Measurements from ENCODE around the gene GLRA1.
"Not testable (repeated sequence)": the region's sequence is repeated elsewhere in the genome, so short reads cannot be mapped to it uniquely, and the experiment has no call there.

Gene GLRA1

DNA sequence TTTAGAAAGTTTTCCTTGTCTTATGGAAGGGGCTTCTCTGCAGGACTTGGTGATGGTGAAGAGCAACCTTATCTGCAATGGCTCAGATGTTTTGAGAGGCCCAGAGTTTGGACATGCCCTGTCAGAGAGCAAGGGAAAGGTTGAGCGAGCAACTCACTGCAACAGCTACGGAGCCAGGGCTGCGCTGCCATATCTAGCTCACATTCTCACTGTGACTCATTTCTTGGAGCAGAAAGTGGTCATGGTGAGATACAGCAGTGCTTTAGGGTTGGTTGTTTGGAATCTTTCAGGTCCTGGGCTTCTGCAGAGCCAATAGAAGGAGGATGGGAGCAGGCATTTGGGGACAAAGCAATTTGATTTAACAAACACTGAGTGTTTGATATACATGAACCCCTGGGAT lies 12.3 kb downstream of the GLRA1 start:
- no peak for DNase-seq

DNA sequence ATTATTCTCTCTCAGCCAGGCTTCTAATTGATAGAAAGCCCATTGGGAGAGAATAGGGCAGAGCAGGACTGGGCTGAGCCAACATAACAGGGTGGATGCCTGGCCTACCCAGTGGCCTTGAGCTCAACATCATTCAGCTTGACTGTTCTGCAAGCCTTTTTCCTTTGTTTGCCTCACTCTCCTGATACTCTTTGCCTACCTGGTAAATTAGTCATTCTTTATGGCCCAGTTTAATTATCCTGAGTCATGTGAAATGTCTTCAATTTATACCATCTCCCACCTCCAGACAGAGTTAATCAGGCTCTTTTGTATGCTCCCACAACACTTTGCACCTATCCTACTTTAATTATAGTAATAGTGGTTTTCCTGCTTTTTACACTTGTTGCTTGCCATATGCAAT lies 13.6 kb downstream of the GLRA1 start:
- DNase-seq = no peak

DNA sequence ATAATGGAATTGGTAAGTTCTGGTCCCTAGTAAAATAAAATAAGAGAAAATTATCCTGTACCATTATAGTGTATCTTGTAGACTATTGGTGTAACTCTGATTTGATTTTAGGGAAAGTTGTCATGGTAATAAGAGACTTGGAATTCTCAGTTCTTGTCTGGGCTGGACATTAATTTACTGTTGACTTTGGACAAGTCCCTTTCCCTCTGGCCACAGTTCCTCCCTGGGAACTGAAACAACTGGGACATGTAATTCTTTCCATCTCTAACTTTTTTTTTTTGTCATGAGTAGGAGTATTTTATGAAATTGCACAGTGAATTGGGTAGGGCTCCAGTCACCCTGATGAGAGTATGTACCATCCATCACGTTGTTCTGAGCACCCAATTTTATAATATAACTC lies 15.0 kb downstream of the GLRA1 start:
- no peak for DNase-seq

DNA sequence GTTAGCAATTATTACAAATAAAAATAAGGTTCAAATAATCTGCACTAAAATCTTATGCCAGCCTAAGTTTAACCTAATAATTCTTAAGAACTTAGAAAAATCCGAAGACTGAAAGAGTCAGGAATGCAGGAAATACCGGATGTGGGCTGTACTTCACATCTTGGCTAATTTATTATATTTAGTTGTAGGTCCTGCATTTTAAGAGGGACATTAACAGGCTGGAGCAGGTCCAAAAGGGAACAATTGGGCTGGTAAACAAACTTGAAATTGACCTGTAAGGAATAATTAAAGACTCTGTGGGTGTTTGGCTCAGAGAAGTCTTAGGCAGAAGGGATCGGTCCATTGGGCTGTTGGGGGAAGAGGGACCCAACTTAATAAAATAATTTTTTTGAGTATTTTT lies 18.4 kb downstream of the GLRA1 start:
- no peak for DNase-seq

DNA sequence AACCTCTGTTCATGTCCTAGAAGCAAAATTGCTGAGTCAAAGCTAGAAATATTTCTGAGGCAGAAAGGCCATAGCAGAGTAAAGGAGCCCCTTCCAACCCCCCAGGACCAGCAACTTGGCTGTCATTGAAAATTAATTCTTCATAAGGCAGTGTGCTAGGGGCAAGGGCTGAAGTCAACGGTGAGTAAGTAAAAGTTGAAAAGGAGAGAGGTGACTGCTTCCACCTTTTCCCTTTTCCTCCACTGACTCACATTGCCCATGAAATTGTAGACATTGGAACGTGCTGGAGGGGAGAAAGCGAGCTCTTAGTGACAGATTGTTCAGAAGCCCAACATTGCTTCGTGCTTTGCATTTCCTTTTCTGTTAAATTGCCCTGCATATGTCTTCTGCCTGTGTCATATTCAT lies 19.1 kb downstream of the GLRA1 start:
- DNase-seq = no peak

DNA sequence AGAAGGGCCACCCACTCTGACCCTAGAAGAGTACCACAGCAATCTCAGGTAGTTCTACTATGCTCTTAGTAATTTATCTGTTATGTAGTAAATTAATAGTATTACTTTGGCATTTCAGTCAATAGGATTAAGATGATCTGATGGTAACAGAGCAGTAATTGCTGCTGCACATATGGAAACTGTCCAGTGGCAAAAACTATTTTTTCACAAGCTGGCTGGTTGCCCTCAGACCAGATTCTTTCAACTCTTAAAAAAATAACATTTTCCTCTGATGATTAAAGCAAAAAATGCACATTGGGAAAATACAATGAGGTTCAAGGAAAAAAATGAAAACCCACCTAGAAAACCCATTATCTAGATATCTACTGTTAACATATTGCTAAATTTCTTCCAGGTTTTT lies 19.7 kb downstream of the GLRA1 start:
- no peak for DNase-seq

DNA sequence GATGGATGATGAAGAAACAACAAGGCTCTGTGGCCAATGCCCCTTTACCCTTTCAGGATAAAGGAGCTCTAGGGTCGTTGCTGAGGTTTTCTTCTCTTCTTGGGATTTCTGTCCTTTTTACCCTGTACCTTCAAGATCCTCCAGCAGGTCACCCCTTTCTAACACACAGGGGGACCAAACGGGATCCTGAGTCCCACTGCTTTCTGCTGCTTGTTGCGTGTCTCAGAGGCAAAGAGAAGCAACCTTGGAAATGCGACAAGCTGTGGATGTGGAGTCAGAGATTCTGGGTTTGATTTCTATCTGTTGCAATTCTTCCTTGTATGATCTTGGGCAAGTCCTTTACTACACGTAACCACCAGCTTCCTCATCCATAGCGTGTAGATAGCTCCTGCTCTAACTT lies 20.5 kb downstream of the GLRA1 start:
- DNase-seq = no peak

DNA sequence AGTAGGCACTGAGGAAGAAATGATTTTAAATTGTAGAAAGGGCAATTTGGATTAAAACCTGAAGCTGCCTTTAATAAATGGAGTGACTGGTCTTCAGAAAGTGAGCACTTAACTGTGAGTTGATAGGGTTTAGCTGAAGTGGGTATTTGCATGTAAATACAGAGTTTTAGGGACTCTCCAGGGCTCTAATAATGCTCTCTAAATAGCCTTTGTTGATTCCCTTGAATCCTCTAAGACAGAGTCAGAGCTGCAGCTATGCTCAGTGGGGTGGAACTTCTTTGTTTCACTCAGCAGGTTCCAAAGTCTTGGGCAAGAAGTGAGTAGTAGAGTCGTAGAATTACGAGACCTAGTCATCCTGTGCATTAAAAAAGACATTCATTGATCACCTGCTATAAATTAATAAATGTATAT lies 21.4 kb downstream of the GLRA1 start:
- no peak for DNase-seq

DNA sequence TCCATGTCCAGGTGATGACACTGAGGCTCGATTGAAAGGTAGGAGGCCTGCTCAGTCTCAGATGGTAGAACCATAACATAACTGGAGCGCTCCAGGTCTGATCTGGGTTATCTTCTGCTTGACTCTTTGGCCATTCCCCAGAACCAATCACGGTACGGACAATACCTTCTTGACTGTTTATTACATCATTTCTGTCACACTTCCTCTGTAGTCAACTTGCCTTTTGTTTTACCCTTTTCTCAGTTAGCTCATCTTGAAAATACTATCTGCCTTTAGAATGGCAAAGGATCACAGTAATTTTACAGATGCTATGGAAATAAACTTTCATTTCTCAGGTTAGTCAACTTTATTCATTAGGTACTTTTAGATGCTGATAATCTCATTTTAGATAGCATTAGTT lies 22.4 kb downstream of the GLRA1 start:
- DNase-seq = no peak

DNA sequence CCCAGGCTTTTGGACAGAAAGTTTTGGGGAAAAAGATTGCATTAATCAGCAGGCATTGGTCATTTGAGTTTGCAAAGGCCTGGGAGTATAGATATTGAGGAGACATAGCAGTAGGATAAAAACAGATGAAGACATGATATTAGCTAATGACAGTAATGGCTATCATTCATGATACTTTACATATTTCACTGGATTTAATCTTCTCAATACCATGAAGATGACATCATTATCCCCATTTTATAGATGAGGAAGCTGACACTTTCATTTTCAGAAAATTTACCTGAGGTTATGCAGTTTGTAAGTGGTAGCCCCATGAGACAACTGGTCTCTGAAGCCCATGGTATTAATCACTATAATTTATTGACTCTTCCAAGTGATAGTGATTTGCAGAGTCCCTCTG lies 23.0 kb downstream of the GLRA1 start:
- DNase-seq = no peak

DNA sequence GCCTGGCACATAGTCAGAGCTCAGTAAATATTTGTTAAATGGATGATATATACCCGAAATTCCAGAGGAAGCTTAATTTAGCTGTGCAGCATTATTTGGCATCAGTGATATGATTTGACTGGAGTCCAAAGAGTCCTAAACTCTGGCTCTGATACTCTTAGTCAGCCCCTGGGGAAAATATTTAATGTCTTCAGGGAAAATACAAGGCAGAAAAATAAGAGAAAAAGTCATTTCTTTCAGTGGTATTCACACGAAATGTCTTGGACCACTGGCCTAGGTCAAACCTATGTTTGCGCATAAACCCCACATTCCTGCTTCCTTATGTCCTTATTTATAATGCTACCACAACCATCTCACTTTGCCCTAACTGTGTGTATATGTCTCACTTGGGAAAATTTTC lies 23.8 kb downstream of the GLRA1 start:
- DNase-seq = no peak

DNA sequence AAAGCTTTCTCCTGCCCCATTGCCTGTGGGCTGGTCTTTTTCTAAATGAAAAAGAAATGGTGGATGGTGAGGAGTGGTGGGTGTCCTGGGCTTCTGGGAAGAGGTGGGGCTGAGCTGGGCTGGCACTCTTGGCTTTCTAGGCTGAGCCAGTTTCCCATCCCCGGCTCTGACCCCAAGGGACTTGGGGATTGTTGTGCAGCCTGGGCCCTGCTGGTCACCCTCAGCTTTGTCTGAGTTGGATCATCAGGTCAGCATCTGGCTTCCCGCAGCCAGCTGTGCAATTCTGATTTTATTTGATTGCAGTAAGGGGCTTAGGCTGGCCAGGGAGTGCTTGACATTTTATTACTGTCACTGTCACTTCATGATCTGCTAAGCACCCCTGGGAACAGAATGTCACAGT lies 25.3 kb downstream of the GLRA1 start:
- DNase-seq = no peak

DNA sequence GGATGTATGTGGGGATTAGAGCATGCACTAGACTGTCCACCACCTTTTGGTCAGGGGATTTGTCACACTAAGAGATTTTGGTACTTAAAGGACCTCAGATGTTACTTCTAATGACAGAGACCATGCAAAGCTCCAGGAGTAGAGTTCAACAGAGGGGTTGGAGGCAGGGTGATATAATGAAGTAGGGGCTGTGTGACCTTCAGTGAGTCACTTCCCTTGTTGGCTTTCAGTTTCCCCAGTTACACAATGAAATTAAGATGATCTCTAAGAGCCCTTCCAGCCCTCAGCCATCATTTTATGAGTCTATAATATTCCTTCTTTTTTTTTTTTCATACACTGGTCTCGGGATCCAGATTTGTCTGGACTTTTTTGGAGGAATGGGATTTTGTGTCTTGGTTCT lies 26.8 kb downstream of the GLRA1 start:
- DNase-seq = no peak

DNA sequence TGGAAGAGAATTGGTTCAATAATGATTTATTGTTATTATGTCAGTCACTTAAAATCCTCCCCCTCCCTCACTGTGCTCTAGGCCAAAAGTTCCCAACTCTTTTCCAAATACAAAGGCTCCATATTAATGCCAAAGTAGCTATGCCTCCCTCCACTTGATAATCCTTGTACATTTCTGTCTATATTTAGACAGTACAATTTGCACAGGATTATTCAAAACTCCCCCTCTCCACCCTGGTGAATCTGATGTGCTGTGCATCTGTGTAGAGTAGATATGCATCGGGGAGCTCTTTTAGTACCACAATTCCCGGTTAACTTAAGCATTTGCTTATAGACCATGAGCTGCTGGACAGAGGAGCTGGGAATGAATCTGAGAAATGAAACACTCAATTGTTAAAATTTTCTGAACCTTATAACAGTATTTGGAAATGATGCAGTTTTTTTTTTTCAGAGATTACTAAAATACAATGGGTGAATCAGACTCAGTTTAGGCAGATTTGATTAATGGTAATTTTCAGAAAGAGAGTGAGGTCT lies 27.6 kb downstream of the GLRA1 start:
- no peak for DNase-seq

DNA sequence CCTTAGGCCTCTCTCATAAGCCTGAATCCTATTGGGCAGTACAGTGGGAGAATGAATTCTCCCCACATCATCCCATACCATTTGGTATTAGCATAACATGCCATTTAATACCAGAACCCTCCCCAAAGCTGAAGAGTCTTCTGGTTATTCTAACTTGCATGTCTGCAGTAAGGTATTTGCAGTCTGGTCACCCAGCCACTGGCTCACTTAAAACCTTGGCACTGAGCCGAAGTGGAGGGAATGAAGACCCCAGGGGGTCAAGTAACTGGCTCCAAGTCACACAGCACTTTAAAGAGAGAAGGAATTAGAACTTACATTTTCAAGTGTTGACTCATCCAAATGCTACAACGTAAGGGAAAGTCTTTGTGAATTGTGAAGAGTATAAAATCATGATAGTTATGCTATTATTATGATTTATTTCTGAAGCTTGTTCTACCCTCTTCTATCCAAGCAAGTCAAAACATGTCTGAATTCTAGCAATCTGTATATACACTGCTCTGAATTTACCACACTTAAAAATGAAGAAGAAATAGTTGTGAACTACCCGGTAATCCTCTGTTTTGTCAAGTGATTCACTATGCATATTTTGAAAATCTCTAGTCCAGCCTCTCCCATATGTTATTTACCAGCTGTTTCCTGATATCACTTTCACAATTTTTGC lies 28.5 kb downstream of the GLRA1 start:
- no peak for DNase-seq

DNA sequence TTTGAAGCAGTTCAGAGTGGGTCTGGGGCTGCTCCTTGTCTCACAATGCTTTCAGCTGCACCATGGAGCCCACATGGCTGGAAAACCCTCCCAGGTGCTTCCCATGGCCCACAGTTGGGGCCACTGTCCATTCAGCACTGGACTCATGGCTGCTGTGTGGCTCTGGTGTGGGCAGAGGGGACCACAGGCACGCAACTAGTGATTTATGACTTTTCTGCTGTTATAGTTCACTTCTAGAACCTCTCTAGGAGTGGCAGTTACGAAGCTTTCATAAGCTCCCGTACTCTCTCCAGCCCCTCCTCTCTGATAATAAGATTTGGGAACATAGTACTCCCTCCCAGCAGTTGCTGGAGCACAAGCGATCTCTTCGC lies 29.0 kb downstream of the GLRA1 start:
- DNase-seq = no peak

DNA sequence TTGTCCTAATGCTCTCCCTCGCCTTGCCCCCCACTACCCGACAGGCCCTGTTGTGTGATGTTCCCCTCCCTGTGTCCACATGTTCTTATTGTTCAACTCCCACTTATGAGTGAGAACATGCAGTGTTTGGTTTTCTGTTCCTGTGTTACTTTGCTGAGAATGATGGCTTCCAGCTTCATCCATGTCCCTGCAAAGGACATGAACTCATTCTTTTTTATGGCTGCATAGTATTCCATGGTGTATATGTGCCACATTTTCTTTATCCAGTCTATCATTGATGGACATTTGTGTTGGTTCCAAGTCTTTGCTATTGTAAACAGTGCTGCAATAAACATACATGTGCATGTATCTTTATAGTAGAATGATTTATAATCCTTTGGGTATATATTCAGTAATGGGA lies 31.2 kb downstream of the GLRA1 start:
- DNase-seq = not testable (repeated sequence)

DNA sequence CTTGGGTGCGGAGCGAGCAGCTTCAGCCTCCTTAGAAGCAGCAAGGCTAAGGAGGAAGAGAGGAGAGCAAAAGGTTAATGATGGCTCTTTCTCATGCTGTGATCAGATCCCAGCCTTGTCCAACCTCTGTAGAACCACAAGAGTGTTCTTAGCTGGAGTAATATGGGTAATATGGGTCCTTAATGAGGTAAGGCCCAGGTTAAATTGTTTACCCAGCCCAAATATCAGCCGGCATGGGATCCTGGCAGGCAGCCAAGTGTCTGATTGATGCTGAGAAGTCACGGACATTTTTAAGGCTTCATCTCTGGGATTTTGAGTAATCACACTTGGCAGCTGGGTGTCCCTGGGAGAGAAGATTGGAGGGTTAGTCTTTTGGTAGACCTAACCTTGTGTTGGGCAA lies 32.3 kb downstream of the GLRA1 start:
- no peak for DNase-seq

DNA sequence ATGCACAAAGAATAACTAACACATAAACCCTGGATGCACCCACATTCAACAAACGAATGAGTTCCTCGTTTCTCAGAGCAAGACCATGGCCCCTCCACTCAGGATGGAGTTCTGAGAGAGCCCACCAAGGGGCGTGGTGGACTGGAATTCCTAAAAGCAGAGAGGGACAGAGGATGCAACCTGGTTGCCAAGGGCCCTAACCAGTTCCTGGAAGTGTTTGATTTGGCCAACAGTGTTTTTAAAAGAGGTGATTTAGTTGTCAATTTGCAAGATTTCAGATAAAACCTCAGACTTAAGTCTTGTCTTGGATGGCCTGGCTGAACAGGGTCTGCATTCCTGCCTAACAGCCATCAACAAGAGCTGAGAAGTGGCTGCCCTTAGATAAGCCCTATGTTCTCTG lies 34.4 kb downstream of the GLRA1 start:
- no peak for DNase-seq

DNA sequence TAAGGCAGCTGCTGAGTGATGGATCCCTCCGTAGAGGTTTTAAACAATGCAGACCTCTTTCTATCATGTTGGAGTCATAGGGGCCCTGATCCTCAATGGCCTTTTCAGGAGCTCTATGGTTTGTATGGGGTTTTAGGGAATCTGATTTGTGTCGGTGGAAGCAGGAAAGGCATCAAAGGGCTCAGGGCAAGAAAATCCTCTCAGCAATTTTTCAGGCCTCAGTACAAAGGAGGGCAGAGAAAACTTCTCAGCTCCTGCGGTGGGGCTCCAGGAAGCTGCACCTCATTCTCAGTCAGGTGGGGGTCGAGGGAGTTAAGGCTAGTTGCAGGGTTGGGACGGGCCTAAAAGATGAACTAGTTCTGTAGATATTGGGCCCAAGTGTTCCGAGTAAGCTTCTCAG lies 35.0 kb downstream of the GLRA1 start:
- DNase-seq = no peak

DNA sequence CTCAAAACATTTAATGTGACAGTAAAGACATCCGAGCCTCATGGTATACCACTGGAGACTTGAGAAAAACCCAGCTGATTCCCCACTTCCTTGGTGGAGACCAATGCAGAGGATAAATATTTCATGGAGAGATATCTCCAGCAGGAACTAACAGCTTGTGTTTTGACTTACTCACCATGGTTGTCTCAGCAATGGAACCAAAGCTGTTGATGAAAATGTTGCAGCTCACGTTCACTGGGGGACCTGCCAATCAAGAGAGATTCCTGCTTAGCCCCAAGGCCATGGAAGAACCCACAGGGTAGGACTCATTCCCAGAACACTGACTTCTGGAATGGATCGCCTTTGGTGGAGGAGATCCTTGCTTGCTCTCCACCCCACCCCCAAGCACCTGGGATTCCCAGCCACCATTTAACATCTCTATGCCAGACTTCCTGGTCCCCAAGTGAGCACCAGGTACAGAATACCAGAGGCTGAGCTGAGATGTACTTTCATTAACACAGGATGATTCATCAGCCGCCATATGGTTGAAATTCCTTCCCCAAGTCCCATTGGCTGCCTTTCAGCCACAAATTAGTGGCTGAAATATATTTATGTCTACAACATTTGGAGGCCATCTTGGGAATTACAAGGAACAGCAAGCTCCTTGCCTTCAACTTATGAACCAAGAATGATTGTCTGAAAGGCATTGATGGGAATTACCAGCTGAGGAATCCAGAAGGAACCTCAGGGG lies 37.9 kb downstream of the GLRA1 start:
- no peak for DNase-seq

DNA sequence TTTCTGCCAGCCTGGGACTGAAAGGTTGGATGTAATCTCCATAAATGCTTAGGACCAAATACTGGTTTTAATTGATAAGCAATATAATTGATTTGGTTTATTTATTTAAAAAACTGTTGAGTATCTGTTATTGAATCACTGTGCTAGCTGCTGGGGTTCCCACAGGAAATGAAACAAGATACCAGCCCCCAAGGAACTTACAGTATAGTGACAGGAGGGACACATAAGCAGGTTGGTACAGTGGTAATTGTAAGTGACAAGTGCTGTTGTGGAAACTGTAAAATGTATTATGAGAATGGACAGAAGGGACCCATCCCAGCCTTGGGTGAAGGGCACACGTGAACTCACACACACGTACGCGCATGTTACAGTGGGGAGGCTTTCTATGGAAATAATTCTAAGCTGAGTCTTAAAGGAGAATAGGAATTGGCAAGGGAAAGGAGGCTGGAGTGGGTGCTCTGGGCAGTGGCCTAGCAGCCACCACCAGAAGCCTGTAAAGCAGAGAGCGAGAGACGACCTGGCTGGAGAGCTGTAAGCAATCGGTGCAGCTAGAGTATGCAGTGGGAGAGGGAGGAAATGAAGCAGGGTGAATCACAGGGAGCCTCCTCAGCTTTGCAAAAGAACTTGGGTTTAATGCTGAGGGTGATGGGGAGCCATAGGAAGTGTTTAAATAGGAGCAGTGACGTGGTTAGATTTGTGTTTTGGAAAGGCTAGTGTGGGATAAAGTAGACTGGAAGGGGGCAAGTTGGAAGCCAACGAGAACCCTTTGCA lies 39.3 kb downstream of the GLRA1 start:
- no peak for DNase-seq

DNA sequence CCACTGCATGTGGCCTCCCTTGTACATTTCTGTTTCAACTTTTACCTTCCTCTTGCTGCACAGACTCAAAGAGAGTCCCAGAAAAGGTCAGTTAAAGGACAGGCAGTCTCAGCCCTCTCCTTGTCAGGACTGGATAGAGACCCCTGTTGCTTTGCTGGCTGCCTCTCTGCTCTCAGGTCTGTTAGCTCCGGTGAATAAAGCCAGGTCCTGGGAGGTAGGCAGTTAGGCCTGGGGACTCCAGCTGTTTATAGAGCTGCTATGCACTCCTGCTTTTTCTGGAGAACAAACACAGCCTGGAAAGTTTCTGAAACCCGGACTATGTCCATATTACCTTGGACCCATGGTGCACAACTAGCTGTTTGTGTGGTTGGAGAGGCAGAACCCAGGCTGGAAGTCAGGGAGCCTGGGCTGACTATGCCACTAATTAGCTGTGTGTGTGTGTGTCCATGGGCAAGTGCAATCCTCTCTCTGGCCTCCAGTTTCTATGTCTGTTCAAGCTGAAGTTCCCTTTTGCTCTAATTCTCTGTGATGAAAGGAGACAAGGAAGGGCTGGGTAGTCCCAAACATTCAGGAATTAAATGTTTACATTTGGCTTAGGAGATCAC lies 42.9 kb downstream of the GLRA1 start:
- no peak for DNase-seq

DNA sequence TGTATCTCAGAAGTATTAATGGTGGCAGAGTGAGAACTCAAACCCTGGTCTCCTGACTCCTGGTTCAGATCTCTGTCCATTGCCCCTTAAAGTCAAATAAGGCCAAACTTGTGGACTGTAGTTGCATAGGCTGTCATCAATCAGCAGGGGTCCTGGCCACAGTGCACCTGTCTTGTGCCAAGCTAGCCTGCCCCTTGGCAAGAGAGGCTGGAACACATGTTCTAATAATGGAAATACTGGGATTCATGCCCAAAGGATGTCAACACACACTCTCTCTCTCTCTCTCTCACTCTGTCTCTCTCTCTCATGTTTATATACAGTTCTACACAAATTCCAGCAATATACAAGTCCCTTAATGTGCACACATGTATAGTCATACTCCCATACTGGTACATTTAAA lies 44.3 kb downstream of the GLRA1 start:
- no peak for DNase-seq

Measured in NCI-H2171 (cell line).